D341Med (cell line): ENCODE measurements around the gene SLC6A13.
"Not testable (repeated sequence)": the region's sequence is repeated elsewhere in the genome, so short reads cannot be mapped to it uniquely, and the experiment has no call there.

Source experiments
- DNase-seq: peaks from one replicate; pipeline ENCODE4 v3.0.0; 2012; ENCODE audit warnings: low spot score

The SLC6A13 gene

DNA sequence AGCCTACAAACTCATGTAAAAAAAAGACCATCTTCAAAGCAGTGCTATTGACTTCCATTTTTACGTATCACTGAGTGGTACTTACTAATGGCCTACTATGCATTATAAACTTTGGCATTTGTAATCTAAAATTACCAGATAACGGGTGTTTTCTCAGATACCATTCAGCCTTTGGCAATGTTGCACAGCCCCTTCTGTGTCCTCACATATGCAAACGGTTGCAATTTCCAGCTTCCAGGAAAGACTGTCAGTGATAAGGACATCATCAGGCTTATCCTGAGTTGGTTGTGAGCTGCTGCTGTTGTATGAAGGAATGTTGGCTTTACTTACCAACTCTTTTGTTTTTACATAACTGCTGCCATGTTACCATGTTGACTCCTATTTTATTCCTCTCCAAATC is 1.6 kb upstream of the SLC6A13 start:
- no peak for DNase-seq

DNA sequence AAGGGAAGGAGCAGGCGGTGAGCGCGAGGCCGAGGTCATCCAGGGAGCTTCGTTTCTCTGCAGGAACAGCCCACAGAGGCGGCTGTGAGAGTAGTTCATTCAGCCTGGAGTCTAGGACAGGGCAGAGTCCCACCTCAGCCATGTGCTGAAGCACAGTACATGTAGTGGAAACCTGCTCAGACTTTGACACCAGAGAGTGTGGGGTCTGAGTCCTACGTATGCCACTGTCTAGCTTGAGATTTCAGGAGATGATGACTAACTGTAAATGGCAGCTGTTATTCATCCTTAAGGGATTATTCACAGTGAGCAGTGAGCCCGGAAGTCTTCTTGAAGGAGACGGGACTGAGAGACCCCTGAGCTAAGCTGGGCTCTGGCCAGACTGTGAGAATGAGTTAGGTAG is 938 bp upstream of the SLC6A13 start:
- DNase-seq, result no peak

DNA sequence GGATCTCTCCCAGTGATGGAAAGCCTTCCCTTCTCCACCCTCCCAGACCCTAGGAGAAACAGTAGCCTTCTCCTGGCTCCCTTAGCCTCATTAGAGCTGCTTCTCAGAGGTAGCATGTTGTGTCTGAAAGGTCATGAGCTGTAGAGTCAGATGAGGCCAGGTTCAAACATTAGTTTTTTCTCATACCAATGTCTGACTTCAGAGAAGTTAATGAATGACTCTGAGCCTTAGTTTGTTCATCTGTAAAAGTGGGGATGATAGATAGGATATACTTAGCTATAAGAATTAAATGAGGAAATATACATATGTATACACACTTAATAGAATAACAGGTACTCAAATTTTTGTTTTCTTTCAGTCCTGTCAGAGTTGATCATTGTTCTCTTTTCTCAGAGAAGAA is 523 bp downstream of the SLC6A13 start:
- DNase-seq, result no peak

DNA sequence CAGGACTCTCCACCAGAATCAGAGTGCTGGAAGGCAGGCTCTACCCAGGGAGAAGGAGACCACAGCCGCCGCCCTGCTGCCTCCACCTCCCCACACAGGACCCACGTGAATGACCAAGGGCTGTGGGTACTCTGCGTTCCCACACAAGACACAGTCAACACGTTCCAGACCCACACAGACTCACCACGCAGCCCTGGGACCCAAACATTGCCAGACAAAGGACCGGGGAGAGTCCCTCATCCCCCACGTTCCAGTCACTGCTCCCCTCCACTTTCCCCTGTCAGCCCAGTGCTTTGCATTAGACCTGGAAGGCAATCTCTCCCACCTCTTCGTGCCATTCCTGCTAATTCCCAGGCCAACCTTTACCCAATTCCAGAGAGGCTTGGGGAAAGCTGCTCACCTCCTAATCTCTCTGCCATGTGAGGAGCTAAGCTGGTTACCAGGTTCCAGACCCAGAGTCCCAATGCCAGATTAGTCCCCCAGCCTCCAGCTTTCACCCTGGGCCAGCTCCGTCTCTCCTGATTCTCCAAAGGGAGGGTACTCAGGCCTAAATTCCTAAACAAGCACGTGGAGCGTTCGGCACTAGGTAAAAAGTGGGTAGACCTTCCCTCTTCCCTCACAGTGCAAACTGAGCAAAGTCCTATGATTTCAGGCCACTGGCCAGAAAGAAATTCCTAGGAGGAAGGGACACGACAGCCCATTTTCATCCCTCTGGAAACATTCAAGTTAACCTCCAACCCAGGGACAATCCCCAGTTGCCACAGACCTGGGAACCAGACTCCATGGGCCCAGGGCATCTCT is 4.9 kb downstream of the SLC6A13 start:
- no peak for DNase-seq

DNA sequence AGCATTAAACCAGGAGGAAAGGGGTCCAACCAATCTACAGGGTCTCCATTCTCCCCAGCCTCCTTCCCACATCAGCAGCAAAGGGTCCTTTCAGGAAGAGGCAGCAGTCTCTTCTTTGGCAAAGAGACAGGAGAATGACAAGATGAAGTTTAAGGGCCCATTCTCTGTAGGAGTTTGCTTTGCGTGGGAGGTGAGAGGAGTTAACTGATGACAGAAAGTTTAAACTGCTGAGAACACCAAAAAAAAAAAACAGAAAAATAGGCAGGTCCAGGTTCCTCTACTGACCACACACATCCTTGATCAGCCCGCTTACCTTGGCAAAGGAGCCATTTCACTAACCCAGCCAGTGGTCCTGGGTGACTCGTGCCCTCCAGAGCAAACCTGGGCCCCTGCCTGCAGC is 5.7 kb downstream of the SLC6A13 start:
- DNase-seq, result no peak

DNA sequence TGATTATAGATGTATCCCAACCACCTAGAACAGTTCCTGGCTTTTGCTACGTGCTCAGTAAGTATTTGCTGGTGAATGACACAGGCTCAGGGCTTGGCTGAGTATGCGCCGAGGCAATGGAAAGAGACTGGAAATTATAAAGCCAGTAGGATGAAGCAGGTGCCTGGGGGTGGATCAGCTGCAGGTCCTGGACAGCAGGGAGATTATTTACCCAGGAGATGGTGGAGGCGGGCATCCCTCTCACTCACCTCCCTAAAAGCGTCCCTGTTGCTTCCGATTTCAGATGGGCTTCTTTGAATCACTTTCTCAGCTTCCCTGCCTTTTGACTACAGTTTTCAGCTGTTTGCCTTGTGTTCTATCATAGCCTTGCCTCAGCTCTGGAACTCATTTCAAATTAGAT is 6.4 kb downstream of the SLC6A13 start:
- no peak for DNase-seq

DNA sequence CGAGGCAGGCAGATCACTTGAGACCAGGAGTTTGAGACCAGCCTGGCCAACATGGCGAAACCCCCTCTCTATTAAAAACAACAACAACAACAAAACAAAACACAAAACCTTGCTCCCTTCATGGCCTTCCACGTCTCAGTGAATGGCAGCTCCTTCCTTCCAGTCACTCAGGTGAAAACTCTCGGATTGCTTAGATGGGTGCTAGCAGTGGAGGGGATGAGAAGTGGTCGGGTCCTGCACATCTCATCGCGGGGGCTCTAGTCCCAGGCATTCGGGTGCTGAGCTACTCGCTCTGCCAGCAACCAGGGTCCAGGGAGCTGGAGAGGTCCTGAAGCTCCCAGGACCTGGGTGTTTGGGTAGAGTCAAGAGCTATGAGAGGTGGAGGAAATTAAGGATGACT is 7.7 kb downstream of the SLC6A13 start:
- no peak for DNase-seq

DNA sequence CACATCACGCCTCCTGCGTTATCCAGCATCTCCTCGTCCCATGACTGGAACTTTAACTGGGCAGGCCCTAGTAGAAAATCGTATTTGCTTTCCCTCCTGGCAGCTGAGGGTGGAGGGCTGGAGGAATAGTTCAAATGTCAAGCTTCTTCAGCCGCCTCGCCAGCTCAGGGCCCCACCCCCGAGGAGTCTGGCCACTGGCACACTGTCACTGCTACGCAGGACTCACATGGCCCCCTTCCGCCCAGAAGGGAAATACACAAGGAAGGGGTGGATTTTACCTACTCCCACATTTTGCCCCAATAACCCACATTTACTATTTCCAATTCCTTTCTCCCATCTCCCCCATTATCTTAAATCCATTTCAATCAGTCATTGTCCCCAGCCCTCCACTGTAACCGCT is 8.6 kb downstream of the SLC6A13 start:
- DNase-seq, result no peak

DNA sequence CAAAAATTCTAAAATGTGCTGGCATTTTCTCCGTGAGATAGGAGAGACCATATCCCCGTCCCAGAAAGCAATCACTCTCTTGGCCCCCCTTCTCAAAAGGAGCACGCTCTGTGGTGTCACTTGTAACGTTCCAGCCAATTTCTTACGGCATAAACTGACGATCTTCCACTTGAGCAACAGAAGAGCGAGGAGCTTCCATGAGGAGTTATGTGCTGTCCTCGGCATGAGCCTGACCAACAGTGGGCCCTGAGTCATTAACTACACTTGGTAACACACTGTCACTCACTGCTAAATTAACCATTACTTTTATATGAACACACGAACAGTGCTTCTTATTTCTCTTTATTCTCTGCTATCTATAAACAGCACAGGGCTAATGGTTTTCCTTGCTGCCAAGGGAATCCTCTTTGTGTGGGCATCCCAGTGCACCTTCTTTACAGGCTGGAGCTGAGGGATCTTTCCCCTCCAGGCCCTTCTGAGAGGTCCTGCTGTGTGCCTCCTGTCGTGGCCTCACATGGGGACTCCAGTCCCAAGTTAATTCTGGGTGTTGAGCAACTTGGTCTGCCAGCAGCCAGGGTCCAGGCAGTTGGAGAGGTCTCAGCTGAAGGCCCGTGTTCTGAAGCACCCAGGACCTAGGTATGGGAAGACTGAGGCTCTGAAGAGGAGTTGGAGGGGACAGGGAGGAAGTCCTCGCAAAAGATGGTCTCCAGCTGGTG is 9.4 kb downstream of the SLC6A13 start:
- no peak for DNase-seq

DNA sequence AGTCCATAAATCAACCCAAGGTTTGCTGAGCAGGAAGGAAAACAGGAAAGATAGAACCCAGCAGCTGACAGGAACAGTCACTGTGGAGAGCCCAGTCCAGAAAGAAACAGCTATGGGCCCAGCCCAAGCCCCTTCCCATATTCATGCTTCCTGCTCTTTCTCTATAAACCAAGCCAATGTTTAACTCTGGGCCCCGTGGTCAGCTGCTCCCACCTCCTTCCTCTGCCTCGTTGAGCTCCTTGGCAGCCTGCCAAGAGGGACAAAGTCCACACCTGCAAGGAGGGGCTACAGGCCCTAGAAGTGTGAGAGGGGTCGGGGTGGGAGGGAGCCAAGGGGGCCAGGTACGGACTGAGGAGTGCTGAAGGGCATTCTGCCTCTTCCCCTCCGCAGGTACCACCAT is 10.0 kb downstream of the SLC6A13 start:
- DNase-seq, result no peak

DNA sequence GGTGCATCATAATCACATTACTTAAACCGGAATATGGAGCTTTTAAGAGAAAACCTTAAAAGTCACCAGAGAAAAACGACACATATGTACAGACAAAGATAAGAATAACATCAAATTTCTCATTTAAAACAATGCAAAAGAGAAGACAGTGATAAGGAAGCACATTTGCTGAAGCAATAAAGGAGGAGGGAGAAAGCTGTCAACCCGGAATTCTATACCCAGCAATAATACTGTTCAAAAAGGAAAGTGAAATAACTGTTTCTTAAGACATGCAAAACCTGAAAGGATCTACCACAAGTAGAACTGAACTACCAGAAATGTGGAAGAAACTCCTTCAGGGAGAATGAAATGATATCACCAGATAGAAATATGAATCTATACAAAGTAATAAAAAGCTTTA is 15.4 kb downstream of the SLC6A13 start:
- no peak for DNase-seq

DNA sequence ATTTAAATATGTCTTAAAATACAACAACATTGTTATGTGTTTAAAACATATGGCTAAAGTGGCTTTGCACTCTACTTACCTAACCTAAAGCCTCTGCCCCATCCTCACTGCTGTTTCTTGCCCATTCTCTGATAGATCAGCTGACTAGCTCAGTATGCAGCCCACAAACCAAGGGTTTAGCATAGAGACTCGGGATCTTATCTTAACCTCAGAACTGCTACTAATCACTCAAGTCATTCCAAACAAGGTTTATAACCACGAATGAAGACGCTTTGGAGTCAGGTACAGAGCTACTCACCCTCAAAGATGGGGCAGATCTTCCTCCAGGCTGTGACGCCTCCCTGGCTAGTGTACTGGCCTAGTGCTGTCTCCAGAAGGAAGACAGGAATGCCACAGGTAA is 19.3 kb downstream of the SLC6A13 start:
- DNase-seq, result peak; percentile 7

DNA sequence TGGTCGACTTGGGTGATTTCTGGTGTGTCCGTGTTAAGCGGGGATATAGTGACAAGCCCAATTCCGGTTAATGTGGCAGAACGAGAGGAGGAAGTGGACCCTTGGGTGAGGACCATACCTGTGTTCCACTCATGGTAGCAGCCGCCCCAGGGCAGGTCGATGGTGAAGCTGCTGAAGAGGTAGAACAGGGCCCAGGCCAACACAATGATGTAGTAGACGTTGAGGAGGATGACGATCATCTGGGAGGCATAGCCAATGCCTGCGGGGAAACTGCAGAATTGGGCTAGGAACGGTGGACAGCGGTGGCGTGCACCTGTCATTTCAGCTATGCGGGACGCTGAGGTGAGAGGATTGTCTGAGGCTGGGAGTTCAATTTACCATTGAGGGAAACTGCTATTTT is 20.1 kb downstream of the SLC6A13 start:
- DNase-seq, result peak; percentile 5

DNA sequence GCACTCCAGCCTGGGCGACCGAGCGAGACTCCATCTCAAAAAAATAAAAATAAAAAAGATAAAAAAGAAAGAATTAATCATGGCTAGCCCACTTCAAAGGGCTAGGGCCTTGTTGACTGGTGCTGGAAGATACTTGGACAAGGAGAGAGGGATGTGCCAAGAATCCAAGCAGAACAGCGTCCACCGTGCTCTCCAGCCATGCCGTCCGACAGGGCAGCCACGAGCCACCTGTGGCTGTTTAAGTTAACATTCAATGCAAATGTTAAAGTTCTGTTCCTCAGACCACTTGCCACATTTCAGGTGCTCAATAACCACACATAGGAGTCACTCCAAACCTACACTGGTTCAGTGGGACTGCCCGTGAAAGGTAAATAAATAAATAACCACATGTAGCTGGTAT is 21.4 kb downstream of the SLC6A13 start:
- DNase-seq, result peak; percentile 3

DNA sequence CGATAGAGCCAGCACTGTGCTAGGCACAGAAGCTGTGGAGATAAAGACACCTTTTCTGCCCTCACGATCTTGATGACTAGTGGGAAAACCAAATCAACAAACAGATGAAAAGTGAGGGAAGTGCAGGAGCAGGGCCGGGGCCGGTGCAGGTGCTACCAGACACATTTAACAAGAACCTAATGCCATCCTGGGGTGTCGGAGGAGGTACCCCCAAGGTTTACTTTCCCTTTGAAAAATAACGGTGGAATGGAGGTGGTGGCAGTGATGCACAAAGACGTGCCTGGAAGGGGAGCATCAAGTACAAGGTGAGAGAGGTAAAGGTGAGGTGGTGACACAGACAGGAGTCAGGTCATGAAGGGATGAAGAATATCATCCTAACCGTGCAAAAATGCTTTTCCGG is 22.1 kb downstream of the SLC6A13 start:
- peak; percentile 13 for DNase-seq

DNA sequence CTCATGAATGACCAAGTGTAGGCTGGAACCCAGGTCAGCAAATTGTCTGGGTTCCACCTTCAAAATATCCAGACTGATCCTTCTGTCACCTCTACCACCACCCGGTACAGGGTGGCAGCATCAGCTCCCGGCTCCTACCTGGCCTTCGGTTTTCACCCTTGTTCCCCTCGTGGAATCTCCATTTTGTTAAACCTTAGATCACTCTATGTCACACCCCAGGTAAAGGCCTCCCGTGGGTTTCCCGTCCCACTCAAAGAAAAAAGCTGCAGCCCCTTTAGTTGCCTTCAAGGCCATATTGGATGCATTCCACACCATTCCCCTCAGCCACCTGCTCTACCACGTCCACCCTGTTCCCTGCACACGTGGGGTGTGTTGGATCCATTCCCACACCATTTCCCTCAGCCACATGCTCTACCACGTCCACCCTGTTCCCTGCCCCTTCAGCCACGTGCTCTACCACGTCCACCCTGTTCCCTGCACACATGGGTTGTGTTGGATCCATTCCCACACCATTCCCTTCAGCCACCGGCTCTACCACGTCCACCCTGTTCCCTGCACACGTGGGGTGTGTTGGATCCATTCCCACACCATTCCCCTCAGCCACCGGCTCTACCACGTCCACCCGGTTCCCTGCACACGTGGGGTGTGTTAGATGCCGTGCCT is 23.8 kb downstream of the SLC6A13 start:
- DNase-seq, result peak; percentile 14

DNA sequence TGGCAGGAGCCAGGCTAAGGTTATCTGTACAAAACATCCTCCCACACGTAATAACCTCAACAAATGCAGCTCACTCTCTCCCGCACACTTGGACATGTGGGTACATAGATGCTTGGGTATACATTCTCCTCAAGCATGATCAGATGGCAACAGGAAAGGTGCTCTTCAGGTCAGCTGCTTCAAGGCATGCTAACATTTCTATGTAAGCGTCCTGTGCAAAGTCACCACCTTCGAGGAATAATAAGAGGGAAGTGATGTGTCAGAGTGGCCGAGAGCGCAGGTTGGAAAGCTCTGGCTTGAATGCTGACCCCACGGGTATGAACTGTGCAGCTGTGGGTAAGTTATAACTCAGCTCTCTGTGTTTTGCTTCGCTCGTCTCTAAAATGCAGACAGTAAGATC is 24.5 kb downstream of the SLC6A13 start:
- peak; percentile 3 for DNase-seq

DNA sequence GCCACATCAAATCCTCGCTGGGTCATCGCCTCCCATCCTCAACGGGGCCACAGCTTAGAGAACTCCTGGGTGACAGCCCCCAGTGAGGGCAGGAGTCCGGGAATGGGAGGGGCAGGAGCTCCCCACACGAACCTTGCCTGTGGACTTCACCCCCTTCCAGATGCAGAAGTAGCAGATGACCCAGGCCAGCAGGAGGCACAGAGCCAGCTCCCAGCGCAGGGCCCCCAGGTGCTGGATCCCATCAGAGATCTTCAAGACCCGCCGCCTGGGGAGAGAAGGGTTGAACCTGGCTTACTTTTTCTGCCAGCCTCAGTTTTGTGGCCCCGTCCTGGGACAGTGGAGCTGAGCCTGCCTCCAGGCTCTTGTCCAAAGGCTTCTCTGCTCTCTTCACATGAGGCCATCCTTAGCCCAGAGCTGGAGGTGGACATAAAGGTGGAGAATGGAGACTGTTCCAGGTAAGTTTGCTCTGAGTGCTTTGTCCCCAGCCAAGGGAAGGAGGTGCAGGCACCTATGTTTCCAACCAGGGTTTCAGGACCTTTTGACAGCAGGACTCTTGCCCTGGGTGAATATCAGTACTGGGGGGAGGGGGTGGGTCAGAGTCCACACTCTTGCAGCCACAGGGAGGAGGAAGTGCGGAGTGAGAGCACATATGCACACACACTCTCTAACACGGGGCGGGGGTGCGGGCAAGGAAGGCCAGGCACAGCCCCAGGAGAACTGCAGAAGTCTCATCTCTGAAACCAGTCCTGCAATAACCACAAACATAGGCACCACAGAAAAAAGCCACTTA is 25.4 kb downstream of the SLC6A13 start:
- peak; percentile 24 for DNase-seq

DNA sequence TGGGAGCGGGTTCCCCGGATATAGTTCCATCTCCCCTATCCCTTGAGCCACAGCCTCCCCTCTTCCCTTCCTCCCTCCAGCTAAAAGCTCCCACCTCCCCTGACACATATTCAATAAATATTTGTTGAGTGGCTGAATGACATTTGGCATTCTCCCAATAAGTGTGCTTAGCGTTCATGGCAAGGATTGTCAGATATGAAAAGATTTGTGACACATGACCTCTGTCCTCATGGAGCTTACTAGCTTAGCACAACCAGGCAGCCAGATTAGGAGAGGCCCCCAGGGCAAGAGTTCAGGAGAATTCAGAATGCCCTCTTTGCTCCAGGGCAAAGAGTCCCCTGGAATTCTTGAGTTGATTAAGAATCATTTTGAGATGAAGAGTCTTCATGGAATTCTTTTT is 26.2 kb downstream of the SLC6A13 start:
- DNase-seq, result no peak

DNA sequence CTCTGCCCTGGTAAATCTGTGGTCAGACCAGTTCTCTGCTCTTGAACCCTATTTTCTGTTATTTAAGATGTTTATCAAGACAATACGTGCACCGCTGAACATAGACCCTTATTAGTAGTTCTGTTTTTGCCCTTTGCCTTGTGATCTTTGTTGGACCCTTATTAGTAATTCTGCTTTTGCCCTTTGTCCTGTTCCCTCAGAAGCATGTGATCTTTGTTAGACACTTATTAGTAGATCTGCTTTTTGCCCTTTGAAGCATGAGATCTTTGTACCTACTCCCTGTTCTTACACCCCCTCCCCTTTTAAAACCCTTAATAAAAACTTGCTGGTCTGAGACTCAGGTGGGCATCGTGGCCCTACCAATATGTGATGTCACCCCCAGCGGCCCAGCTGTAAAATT is 26.7 kb downstream of the SLC6A13 start:
- DNase-seq, result not testable (repeated sequence)

DNA sequence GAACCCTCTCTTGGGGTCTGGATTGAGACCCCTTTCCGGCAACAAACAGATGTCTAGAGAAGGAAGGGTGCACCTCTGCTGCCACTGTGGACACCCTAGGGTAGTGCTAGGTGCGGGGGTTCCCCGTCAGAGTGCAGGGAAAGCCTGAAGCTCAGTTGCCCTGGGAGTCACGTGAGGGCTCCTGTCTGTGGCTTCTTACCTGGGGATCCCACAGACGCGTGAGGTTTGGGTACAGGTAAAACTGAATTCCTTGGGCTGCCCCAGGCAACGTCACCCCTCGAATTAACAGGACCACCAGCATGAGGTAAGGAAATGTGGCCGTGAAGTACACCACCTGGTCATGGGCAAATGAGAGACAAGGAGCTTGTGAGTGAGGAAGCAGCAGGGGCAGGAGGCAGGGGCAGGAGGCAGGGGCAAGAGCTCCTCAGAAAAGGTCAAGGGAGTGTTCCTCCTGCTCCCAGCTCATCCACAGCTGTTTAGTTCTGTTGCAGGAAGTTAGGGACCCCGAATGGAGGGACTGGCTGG is 27.7 kb downstream of the SLC6A13 start:
- no peak for DNase-seq

DNA sequence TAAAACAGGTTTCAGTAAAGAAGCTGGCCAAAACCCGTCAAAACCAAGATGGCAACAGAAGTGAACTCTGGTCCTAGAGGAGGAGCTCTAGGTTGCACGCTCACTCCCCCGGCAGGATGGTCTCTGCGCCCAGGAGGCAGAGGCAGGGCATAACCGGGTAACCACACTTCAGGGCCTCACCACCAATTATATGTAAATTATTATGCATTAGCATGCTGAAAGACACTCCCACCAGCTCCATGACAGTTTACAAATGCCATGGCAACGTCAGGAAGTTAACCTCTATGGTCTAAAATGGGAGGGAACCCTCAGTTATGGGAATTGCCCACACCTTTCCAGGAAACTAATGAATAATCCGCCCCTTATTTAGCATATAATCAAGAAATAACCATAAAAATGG is 28.6 kb downstream of the SLC6A13 start:
- no peak for DNase-seq
